Lower leg skin (tissue), 3 donors: ENCODE data around the gene SENP8.

Source experiments
- POLR2A ChIP-seq, 2 donors: fragments of 450-650 bp; IDR thresholded peaks; one replicate each; pipeline ENCODE4 v1.6.1; 2016 to 2017; ENCODE audit warnings: antibody characterized with exemption in 2 of 2, mild to moderate bottlenecking in 1 of 2, moderate library complexity in 1 of 2
- TF ChIP-seq, protein P1 (sequence below), 3 donors: fragments of 450-650 bp; IDR thresholded peaks; one replicate each; pipeline ENCODE4 v1.5.1; 2016; ENCODE audit warnings: antibody characterized with exemption in 3 of 3, mild to moderate bottlenecking in 3 of 3, moderate library complexity in 2 of 3

DNA sequence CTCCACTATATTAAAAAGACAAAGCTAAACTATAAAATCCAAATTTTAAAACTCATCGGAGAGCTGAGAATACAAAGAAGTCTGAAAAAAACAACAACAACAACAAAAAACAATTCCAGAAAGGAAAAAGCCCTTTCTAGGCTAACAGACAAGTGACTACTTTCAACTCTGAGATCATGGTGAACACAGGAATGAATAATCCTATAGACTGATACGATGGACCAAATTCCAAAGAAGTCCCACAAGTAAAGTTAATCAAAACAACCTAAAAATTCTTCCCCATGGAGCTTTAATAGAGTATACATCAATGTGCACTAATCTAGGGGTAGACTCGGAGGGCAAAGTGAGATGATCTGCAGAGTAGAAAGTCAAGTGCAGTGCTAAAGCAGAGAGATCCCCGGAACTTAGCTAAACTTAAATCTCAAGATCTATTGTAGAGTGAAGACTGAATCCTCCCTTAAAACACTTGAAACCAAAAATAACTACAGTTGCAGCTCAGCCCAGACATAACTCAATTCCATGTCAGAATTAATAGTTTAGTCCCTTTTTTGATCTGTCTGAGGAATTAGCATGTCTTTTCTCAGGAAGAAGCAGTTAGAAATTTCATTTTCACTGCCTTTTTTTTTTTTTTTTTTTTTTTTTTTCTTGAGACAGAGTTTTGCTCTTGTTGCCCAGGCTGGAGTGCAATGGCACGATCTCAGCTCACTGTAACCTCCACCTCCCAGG, 43.7 kb upstream of the SENP8 start:
- TF ChIP-seq, protein P1, sequence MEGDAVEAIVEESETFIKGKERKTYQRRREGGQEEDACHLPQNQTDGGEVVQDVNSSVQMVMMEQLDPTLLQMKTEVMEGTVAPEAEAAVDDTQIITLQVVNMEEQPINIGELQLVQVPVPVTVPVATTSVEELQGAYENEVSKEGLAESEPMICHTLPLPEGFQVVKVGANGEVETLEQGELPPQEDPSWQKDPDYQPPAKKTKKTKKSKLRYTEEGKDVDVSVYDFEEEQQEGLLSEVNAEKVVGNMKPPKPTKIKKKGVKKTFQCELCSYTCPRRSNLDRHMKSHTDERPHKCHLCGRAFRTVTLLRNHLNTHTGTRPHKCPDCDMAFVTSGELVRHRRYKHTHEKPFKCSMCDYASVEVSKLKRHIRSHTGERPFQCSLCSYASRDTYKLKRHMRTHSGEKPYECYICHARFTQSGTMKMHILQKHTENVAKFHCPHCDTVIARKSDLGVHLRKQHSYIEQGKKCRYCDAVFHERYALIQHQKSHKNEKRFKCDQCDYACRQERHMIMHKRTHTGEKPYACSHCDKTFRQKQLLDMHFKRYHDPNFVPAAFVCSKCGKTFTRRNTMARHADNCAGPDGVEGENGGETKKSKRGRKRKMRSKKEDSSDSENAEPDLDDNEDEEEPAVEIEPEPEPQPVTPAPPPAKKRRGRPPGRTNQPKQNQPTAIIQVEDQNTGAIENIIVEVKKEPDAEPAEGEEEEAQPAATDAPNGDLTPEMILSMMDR (IDR thresholded peaks at IDR 0.05) = no peak
- no peak for TF ChIP-seq POLR2A (IDR thresholded peaks at IDR 0.05)
